Measurements from ENCODE around the gene AP3B1. TPM values are rescaled to one million over a fixed set of nuclear protein-coding genes. Genes with fewer than 3 reads are reported as not detected.

The AP3B1 gene
- total RNA-seq, 1 donor from 2014 or later = 23.2 TPM

DNA sequence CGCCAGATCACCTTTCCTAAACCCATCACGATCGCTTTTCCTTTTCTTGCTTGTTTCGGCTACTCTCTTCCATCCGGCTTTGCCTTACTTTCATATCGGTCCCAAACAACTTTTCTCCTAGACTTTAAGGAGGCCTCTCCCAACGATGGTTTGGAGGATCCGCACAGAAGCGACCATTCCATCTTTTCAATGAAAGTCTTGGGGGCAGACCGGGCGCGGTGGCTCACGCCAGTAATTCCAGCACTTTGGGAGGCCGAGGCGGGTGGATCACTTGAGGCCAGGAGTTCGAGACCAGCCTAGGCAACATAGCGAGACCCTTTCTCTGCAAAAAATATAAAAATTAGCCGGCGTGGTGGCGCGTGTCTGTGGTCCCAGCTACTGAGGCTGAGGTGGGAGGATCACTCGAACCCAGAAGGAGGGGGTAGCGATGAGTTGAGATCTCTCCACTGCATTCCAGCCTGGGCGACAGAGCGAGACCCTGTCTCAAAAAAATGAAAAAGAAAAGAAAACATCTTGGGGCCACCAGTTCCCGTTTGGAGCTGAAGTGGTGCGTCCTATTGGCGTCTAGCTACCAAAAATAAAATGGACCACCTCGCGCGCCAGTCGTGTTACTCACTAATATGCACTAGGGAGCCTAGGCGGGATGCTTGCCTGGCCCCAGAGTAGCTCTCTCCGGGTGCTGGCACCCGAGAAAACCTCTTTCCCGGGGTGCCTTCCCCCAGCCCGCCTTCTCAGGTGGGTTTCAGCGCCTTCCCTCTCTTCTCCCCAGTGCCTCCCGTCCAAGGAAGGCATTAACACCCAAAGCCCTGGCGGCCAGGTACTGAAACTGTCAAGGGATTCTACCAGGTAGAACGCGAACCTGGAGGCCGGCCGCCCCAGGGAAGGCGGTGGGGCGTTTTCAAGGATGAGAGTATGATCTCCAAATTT is 800 bp upstream of the AP3B1 start:
- intact Hi-C loops (cut with DNase I) = no loop called here
- DNase-seq (ENCODE audit: low spot score) = no peak

DNA sequence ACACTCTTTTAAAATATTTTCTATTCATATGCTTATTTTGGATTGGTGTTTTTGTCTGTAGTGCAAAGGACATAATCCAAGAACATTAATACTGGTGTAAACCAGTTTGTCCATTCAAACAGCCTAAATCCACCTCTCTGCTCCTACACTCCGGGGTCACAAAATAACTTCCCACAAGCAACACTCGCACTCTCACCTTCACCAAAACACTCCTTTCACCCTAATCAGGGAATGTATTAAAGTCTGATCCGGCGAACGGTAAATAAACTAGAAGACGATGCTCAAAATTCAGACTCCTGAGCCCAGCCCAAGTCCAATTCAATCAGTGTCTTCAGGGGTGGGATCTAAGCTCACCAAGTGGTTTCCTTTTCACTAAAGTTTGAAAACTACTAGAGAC is 649 bp downstream of the AP3B1 start:
- DNase-seq (ENCODE audit: low spot score) = no peak
- intact Hi-C loops (cut with DNase I) = loop anchor here (1.0 kb wide), 1 partner anchor 66 kb away; the partner anchor contains the start of gene SCAMP1

DNA sequence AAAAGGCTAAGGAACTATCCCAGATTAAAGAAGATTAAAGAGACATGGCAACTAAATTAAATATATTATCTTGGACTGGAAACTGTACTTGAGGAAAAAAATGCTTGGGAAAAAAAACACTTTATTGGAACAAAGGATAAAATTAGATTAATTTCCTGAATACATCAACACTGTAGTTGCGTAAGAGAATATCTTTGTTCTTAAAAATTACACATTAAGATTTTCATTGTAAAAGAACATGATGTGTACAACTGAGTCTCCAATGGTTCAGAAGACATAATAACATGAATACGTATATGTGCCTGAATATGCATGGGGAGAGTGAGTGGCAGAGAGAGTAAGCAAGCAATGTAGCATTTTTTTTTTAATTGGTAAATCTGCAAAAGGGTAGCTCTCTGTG is 2.8 kb downstream of the AP3B1 start:
- DNase-seq (ENCODE audit: low spot score) = no peak
- intact Hi-C loops (cut with DNase I) = no loop called here

DNA sequence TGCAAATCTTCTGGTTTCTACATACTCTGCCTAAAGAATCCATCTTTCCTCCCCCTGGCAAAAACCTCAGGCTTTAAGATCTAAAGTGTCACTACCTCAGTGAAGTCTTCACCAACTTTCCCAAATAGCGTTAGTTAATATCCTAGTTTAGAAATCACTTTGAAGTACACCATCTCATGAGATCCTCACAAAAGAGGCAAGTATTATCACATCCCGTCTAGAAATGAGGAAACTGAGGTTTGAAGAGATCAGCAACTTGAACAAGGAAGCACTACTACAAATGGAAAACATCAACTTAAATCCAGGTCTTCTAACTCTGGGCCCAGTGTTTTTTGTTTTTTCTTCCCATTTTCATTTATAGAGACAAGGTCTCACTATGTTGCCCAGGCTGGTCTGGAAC is 4.6 kb downstream of the AP3B1 start:
- intact Hi-C loops (cut with DNase I) = no loop called here
- DNase-seq (ENCODE audit: low spot score) = no peak

DNA sequence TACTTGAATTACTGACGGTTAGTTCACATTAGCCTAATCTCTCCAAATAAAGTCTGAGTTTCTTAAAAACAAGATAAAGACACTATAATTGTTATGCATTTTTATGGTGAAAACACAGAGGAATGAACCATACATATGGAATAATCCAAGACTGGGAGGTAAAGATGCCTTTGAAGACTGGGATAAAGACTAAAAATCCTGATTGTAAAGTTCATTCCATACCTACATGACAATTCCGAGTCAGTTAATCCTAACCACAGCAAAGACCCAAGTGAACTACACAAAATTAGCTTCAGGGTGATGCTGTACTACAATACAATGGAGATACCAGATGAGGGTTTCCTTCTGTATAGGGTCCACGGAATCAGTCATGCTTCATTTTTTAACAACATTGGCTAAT is 6.3 kb downstream of the AP3B1 start:
- intact Hi-C loops (cut with DNase I) = no loop called here
- DNase-seq (ENCODE audit: low spot score) = no peak

DNA sequence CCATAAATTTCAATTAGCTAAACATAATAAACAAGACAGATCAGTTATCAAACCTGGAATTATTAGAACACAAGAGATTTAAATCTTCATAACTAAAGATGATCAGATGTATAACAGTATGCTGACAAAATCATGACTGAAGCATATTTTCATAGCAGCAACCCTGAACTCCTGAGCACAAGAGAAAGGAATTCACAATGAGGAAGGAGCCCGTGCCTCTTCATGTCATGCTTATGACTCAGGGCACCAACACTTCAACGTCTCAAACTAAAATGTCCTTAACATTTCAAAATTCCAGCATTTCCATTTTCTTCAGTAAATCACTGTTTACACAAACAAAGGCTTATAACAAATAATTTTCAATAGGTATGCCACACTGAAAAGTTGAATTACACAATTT is 6.7 kb downstream of the AP3B1 start:
- intact Hi-C loops (cut with DNase I) = no loop called here
- no peak for DNase-seq (ENCODE audit: low spot score)

DNA sequence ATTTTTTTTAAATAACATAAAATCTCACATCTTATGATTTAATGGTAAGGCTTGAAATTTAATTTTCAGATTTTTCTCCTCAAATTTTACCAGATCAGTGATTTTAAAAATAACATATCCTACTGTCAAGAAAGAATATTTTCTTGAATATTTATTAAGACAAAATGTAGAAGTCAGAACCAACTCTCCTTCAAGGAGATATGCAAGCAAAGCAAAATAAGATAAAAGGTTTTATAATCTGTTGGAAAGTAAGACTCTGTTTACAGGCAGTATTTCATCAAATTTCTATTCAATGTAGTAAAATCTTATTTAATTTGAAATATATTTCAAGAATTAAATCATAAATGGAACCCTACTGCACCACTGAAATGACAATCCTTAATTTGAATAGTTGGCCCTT is 7.3 kb downstream of the AP3B1 start:
- no peak for DNase-seq (ENCODE audit: low spot score)
- intact Hi-C loops (cut with DNase I) = no loop called here

DNA sequence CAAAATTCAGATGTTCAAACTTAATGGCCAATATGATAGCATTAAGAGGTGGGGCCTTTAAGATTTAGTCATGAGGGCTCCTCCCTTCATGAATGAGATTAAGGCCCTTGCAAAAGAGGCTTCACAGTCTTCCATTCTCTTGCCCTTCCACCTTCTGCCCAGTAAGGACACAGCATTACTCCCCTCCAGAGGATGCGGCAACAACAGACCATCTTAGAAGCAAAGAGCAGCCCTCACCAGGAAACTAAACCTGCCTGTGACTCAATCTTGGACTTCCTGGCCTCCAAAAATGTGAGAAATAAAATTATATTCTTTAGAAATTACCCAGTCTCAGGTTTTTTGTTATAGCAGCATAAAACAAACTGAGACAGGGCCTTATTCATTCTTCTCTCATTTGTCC is 8.2 kb downstream of the AP3B1 start:
- intact Hi-C loops (cut with DNase I) = no loop called here
- no peak for DNase-seq (ENCODE audit: low spot score)

DNA sequence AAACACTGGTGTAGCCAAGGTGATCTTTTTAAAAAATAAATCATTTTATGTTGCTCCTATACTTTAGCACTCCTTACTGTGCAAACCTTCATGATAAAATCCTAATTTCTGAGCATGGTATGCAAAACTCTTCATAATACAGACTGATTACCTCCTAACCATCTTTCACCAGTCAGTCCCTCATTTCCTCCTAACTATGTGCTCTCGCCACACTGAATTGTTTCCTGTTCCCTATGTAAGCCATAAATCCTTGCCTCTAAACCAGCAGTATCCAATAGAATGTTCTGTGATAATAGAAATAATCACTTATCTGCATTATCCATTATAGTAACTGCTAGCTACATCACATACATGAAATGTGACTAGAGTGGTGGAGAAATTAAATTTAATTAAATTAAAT is 10.7 kb downstream of the AP3B1 start:
- no peak for DNase-seq (ENCODE audit: low spot score)
- intact Hi-C loops (cut with DNase I) = no loop called here

DNA sequence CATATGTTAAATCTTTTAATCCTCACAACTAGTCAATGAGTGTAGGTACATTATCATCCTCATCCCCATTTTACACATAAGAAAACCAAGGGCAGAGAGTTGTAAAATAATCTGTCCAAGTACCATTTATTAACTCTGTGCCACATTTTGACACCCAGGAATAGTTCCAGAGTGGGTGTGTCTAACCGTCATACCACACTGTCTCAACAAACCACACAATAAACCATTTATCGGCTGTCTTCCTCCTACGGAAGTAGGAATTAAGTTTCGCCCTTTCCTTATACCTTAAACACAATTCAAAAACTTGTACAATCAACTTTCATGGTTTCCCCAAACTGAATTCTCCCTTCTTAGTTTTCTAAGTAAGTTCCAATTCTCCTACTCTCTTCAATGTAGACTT is 11.4 kb downstream of the AP3B1 start:
- intact Hi-C loops (cut with DNase I) = no loop called here
- no peak for DNase-seq (ENCODE audit: low spot score)

DNA sequence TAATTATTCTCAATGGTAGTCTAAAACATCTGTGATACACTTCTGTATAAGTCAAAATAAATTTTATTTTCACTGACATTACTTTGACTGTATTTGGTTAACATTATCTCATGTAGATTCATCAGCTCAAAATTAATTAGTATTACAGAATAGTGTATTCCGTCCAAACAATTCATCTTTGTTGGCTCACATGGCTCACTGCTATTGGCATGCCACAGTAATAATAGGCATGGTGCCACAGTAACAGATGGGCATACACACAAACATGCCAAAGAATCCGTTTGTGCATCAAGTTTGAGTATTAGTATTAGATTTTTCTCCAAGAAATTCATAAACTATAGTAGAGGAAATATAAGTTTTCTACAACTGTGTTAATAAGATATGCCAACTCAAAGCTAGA is 14.2 kb downstream of the AP3B1 start:
- no peak for DNase-seq (ENCODE audit: low spot score)
- intact Hi-C loops (cut with DNase I) = no loop called here

DNA sequence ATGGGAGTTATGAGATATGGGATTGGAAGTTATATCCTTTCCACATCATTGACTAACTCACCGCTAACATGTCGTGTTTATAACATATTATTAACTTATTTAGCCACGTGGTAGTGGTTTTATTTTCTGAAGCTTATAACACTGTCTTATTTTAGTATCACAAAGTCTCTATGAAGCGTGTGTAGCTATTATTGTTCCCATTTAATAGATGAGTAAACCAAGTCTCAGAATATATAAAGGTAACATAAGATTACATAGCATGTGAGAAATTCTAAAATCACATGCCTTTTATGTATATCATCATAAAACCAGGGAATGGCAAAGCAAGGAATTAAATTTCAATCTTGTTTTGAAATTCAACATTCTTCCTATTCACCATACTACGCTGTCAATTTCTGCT is 15.3 kb downstream of the AP3B1 start:
- intact Hi-C loops (cut with DNase I) = no loop called here
- no peak for DNase-seq (ENCODE audit: low spot score)

DNA sequence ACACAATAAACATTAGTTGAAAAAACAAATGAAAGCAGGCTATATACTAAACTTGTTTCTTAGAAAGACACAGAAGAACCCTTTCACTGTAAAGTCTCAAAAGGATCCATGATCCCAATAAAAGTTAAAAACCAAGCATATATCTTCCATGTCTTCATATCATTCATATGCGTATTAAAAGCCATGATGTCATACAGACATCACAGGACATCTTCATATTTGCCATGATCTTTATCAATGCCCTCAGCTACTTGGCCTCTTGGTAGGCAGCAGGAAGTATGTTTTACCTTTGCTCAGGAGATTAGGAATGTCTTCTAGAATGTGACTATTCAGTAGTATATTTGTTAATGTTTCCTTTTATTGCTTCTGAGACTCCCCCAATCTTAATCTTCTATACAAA is 16.8 kb downstream of the AP3B1 start:
- DNase-seq (ENCODE audit: low spot score) = no peak
- intact Hi-C loops (cut with DNase I) = no loop called here

DNA sequence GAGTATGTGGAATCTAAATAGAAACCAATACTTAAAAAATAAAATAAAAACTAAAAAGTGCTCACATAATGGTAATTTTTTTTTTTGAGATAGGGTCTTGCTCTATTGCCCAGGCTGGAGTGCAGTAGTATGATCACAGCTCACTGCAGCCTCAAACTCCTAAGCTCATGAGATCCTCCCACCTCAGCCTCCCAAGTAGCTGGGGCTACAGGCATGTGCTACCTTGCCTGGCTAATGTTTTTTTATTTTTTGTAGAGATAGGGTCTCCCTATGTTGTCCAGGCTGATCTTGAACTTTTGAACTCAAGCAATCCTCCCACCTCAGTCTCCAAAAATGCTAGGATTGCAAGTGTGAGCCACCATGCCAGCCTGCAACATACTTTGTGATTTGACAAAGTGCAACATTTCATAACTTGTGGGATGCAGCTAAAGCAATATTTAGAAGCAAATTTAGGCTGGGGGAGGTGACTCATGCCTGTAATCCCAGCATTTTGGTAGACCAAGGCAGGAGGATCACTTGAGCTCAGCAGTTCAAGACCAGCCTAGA is 18.4 kb downstream of the AP3B1 start:
- intact Hi-C loops (cut with DNase I) = no loop called here
- DNase-seq (ENCODE audit: low spot score) = no peak

DNA sequence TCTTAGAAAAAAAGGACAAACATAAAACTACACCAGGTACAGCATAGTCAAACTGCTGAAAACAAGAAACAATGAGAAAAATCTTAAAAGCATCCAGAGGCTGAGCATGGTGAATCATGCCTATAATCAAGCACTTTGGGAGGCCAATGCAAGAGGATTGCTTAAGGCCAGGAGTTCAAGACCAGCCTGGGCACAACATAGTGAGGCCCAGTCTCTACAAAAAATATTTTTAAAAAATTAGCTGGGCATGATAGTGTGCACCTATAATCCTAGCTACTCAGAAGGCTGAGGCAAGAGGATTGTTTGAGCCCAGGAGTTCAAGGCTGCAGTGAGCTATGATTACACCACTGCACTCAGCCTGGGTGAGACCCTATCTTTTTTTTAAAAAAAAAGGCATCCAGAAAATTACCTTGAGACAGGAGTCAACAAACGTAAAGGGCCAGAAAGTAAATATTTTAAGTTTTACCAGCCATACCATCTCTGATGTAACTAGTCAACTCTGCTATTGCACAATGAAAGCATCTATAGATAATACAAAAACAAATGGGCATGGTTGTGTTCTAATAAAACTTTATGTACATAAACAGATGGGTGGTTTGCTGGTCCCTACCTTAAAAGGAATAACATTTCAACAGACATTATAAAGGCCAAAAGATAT is 19.8 kb downstream of the AP3B1 start:
- intact Hi-C loops (cut with DNase I) = no loop called here
- no peak for DNase-seq (ENCODE audit: low spot score)

DNA sequence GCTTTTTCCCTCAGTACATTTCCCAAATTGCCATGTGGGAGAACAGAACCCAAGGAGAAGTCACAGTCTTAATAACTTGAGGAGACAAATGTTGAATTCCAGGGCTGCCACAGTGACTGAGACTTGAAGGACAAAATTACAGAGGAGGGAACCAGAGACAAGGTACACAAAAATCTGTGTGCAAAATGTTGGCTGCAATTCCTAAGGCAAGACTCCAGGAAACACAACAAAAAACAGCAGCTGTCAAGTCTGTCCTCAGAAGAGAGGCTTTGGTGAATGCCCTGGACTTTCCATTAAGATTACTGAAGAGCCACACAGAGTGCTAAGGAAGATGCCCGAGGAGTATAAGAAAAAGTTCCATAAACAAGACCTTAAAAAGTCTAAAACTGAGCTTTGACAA is 21.1 kb downstream of the AP3B1 start:
- intact Hi-C loops (cut with DNase I) = no loop called here

DNA sequence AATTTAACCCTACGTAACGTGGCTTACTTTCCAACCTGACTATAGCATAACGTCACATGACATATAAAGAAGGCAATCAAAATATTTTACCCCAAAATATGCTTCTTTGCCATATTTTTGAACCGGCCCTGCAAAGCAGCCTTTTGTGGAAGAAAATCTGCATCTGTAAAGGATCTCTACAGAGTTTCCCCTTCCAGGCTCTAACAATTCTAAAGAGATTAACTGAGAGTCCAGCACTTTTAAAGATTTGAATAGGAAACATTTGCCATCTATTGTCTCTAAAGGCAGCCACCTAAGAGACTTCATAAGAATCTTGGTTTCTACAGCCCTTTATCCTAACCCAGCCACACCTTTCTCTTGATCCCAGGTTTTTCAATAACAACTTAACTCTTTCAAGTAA is 22.7 kb downstream of the AP3B1 start:
- intact Hi-C loops (cut with DNase I) = no loop called here
- no peak for DNase-seq (ENCODE audit: low spot score)

More for the DNA sequence above, 21.1 kb downstream of the AP3B1 start:
- no peak for DNase-seq (ENCODE audit: low spot score)

DNA sequence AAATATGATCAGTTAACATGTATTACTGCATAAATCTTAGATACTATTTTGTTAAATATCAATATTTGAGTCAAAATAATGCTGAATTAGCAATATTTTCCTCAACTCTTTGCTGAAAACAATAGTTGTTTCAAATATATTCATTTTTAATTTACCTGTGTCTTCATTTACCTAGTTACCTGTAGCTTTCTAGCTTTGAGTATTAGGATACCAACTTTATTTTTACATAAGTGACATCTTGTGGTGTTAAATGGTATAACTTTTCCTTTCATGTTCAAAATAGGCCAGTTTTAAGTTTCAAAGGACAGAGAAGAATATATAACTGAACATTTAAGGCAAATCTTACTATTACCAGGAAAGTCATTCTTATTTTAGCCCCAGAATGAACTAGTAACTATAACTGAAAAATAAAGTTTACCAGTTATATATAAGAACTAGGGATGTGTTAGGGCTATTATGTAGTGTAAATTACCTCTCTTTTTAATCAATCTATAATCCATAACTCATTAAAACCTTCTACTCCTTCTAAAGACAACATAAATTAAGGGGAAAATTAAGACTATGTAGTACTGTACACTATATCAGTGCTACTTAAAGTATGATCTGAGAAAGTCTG is 25.3 kb downstream of the AP3B1 start:
- no peak for DNase-seq (ENCODE audit: low spot score)
- intact Hi-C loops (cut with DNase I) = loop anchor here (10.0 kb wide), 1 partner anchor 404 kb away; no protein-coding TSS in a partner anchor

DNA sequence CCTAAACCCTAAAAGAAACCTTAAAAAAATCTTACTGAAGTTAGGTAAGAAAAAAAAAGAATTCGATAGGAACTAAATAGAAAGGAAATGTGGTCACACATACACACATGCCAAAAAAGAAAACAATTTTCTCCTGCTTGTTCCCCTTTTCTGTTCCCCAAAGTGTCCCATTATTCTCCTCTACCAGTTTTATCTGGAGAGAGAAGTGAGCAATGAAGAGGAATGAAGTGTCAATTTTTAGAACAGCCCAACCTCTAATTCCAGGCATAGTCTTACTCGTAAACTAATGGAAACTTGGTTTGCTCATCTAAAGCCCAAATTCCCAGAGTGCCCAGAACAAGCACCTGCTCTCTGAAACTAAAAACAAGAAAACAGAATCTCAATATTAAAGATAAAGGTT is 26.1 kb downstream of the AP3B1 start:
- intact Hi-C loops (cut with DNase I) = loop anchor here (10.0 kb wide), 1 partner anchor 404 kb away; no protein-coding TSS in a partner anchor
- no peak for DNase-seq (ENCODE audit: low spot score)

DNA sequence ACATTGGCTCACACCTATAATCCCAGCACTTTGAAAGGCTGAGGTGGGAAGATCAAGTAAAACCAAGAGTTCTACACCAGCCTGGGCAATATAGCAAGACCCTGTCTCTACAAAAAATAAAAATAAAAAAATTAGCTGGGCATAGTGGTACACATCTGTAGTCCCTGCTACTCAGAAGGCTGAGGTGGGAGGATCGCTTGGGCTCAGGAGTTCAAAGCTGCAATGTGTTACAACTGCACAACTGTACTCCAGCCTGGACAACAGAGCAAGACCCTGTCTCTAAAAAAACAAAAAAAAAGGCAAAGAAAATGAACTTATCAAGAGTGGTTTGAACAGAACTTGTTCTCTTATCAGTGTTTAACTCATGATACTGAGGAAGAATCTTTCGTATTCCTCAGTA is 29.3 kb downstream of the AP3B1 start:
- no peak for DNase-seq (ENCODE audit: low spot score)
- intact Hi-C loops (cut with DNase I) = loop anchor here (10.0 kb wide), 1 partner anchor 400 kb away; no protein-coding TSS in a partner anchor
